ENCODE data around the gene HNRNPA1L2.

The HNRNPA1L2 gene

DNA sequence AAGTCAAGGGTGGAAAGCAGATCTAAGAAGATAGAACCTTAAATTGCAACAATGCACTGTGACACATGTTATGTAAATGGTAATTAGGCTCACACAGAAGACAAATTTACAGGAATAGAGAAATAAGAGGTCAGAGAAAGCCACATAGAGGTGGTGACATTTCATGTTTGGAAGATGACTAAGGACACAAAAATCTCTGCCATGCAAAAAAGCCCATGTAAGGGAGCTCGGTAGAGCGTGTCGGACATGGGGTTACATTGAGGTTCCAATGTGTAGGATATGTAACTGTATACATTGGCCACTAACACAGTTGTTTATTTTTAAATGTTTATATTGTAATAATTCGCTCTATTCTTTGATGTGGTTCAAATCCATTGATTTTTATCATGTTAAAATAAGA is 44.1 kb downstream of the HNRNPA1L2 start:
- TF ChIP-seq, protein P1, sequence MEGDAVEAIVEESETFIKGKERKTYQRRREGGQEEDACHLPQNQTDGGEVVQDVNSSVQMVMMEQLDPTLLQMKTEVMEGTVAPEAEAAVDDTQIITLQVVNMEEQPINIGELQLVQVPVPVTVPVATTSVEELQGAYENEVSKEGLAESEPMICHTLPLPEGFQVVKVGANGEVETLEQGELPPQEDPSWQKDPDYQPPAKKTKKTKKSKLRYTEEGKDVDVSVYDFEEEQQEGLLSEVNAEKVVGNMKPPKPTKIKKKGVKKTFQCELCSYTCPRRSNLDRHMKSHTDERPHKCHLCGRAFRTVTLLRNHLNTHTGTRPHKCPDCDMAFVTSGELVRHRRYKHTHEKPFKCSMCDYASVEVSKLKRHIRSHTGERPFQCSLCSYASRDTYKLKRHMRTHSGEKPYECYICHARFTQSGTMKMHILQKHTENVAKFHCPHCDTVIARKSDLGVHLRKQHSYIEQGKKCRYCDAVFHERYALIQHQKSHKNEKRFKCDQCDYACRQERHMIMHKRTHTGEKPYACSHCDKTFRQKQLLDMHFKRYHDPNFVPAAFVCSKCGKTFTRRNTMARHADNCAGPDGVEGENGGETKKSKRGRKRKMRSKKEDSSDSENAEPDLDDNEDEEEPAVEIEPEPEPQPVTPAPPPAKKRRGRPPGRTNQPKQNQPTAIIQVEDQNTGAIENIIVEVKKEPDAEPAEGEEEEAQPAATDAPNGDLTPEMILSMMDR (conservative IDR thresholded peaks at IDR 0.05; ENCODE audit: control insufficient read depth, insufficient read depth, low read depth, low read length): no peak
- H3K4me3 ChIP-seq (ENCODE audit: control insufficient read depth, low read depth, low read length): no peak overlapping the region
- no peak for DNase-seq (ENCODE audit: low read depth)
